Osteocyte (in vitro differentiated cells): ENCODE data around the gene SHC4. TPM values are rescaled to one million over a fixed set of nuclear protein-coding genes. Genes with fewer than 3 reads are reported as not detected.

Experiments
- DNase-seq: peaks from one replicate; pipeline ENCODE4 v3.0.0; 2021; ENCODE audit warnings: mixed read lengths; ENCODE audit not compliant: unreplicated experiment; ENCODE audit errors: extremely low spot score
- H3K27ac Mint-ChIP-seq: one replicate; pipeline ENCODE4 v1.8.0; 2021; ENCODE audit warnings: mild to moderate bottlenecking, mixed read lengths; ENCODE audit not compliant: unreplicated experiment
- H3K27me3 Mint-ChIP-seq: one replicate; pipeline ENCODE4 v1.8.0; 2021; ENCODE audit warnings: mixed read lengths; ENCODE audit not compliant: unreplicated experiment
- H3K36me3 Mint-ChIP-seq: one replicate; pipeline ENCODE4 v1.8.0; 2021; ENCODE audit warnings: mixed read lengths; ENCODE audit not compliant: unreplicated experiment
- H3K4me1 Mint-ChIP-seq: one replicate; pipeline ENCODE4 v1.8.0; 2021; ENCODE audit warnings: mixed read lengths; ENCODE audit not compliant: unreplicated experiment
- H3K4me3 Mint-ChIP-seq: one replicate; pipeline ENCODE4 v1.8.0; 2021; ENCODE audit warnings: mild to moderate bottlenecking, moderate library complexity, mixed read lengths; ENCODE audit not compliant: unreplicated experiment
- H3K9me3 Mint-ChIP-seq: one replicate; pipeline ENCODE4 v1.8.0; 2021; ENCODE audit warnings: mixed read lengths; ENCODE audit not compliant: unreplicated experiment
- total RNA-seq: library from RNA; stranded (reverse); gene quantifications from 2 replicates; pipeline ENCODE4 v1.2.1, GENCODE V29; 2021
- TF ChIP-seq, protein P1 (sequence below): fragments of 200-600 bp; sonication (generic); IDR thresholded peaks from 2 replicates; pipeline ENCODE4 v1.5.0; 2021; ENCODE audit warnings: antibody characterized with exemption, mild to moderate bottlenecking, moderate library complexity

The SHC4 gene
- total RNA-seq, 1 donor from 2014 or later = 4.2 TPM

DNA sequence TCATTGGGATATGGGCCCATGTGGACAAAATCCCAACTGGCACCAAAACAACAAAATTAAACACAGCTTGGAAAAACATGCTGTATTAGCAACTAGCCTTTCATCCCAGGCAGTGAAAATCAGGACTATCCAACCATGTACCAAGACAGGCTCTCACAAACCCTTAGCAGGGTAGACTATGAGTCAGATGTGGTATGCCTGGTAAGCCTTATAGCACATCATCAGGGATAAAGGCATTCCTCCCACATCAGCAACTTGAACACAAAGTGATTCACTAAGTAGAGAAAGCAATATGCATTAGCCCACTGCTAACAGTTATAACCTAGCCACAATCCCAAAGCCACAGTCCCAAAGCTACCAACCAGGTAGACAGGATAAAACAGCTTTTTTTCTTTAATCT, 160.9 kb downstream of the SHC4 start:
- Mint-ChIP-seq H3K36me3 (no peaks in the 10 kb centered on the region), H3K9me3 (no peaks in the 10 kb centered on the region), H3K4me3 (no peak overlapping the region), H3K27me3 (no peaks in the 10 kb centered on the region), H3K4me1 (peaks cover 50% of the 10 kb centered on the region), H3K27ac (peak overlapping the region; percentile 36)
- DNase-seq = no peak
- TF ChIP-seq, protein P1, sequence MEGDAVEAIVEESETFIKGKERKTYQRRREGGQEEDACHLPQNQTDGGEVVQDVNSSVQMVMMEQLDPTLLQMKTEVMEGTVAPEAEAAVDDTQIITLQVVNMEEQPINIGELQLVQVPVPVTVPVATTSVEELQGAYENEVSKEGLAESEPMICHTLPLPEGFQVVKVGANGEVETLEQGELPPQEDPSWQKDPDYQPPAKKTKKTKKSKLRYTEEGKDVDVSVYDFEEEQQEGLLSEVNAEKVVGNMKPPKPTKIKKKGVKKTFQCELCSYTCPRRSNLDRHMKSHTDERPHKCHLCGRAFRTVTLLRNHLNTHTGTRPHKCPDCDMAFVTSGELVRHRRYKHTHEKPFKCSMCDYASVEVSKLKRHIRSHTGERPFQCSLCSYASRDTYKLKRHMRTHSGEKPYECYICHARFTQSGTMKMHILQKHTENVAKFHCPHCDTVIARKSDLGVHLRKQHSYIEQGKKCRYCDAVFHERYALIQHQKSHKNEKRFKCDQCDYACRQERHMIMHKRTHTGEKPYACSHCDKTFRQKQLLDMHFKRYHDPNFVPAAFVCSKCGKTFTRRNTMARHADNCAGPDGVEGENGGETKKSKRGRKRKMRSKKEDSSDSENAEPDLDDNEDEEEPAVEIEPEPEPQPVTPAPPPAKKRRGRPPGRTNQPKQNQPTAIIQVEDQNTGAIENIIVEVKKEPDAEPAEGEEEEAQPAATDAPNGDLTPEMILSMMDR = no peak

DNA sequence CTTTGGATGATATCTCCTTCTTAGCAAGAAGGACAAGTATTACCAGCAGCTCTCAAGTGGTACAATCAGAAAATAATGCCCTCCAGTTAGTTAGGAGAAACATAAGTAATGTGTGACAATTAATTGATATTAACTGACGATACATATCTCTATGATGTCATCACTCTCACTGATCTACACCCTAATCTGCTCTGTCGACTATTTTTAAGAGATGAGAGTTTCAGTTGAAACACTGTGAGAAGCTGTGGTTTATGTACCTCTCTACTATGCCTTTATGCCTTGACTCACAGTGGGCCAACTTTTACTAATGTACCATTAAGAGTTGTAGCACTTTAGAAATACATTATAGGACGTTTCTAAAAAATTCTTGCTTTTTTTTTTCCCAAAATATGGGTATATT, 161.5 kb downstream of the SHC4 start:
- Mint-ChIP-seq H3K4me1 (peaks cover 53% of the 10 kb centered on the region), H3K27me3 (no peaks in the 10 kb centered on the region), H3K27ac (peak overlapping the region; percentile 36), H3K4me3 (no peak overlapping the region), H3K9me3 (no peaks in the 10 kb centered on the region), H3K36me3 (peaks cover 3% of the 10 kb centered on the region)
- DNase-seq = no peak
- TF ChIP-seq, protein P1 = no peak

DNA sequence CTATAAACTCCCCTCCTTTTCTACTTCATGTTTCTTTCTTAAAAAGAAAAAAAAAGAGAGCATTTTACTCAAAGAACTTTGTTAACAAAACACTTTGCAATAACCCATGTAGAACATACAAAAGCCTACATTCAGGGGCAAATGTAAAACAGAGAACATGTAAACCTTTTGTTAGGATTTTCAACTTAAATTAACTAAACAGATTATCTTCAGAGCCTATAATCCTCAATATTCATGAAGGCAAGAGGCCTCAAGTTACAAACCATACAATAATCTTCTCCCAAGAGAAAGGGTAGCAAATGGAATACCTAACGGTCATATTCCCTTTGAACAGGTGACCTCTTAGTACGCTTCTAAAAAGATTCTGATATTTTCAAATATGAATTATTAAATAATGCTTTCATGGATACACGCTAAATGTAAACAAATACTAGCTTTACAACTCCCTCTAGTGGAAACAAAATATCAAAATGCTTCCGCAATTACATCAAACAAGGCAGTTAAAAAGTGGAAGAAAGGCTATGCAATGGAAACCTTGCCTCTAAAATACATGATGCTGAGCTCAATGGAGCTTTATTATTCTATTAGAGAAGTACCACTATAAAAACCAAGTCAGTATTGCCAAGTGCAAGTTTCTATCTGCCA, 162.8 kb downstream of the SHC4 start:
- Mint-ChIP-seq H3K4me3 (no peak overlapping the region), H3K4me1 (peaks cover 42% of the 10 kb centered on the region), H3K36me3 (peaks cover 4% of the 10 kb centered on the region), H3K27ac (peak overlapping the region; percentile 47), H3K9me3 (no peaks in the 10 kb centered on the region), H3K27me3 (no peaks in the 10 kb centered on the region)
- TF ChIP-seq, protein P1 = peak; percentile 72
- DNase-seq = no peak

DNA sequence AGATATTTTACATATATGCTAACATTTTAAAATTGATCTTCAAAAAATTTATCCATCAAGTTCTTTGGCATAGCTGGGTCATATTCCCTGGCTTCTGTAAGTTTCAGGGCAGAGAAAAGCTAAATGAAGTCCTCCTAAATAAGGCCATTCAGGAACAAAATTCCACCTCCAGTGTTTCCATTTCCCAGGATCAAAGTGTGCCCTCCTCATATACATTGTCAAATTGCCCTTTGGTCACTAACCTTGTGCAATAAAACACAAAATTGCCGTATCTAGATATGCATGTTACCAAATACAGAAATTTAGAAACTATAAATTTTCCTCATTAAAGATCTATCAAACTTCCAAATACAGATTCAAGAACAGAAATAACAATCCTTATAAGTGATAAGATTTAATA, 163.5 kb downstream of the SHC4 start:
- TF ChIP-seq, protein P1 = no peak
- H3K4me3 Mint-ChIP-seq = no peak overlapping the region
- no peak for DNase-seq
- H3K4me1 Mint-ChIP-seq = peaks cover 35% of the 10 kb centered on the region
- peaks cover 4% of the 10 kb centered on the region for H3K36me3 Mint-ChIP-seq
- H3K27ac Mint-ChIP-seq = no peak overlapping the region
- no peaks in the 10 kb centered on the region for H3K9me3 Mint-ChIP-seq
- H3K27me3 Mint-ChIP-seq = no peaks in the 10 kb centered on the region

DNA sequence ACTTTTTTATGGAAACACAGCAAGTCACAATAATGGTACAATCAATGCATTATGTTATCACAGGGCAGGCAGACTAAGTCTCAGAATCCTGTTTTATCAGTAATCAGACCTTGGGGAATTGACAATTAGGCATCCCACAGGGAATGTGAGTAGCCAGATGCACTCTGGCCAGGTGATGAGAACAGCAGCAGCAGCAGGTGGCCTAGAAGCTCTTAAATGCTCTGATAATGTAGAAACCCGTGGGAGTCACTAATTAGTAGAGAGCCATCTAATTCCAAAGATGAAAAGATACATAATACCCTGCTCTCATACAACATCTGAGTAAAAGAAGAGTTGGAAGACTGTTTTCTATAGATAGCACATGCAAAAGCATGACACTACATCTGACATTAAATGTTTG, 165.4 kb downstream of the SHC4 start:
- DNase-seq = no peak
- H3K4me3 Mint-ChIP-seq = no peak overlapping the region
- H3K27me3 Mint-ChIP-seq = no peaks in the 10 kb centered on the region
- H3K36me3 Mint-ChIP-seq = peaks cover 4% of the 10 kb centered on the region
- peaks cover 27% of the 10 kb centered on the region for H3K4me1 Mint-ChIP-seq
- no peaks in the 10 kb centered on the region for H3K9me3 Mint-ChIP-seq
- H3K27ac Mint-ChIP-seq = no peak overlapping the region
- TF ChIP-seq, protein P1 = no peak
